NCI-H146 treated with DMSO at 0.1 percent for 48 hours (cell line): ENCODE data around the gene CYP4F12.

Source experiments
- DNase-seq: peaks from one replicate; lab custom pipeline; 2025; ENCODE audit not compliant: unreplicated experiment; lab: John Stamatoyannopoulos, UW

Gene CYP4F12

DNA sequence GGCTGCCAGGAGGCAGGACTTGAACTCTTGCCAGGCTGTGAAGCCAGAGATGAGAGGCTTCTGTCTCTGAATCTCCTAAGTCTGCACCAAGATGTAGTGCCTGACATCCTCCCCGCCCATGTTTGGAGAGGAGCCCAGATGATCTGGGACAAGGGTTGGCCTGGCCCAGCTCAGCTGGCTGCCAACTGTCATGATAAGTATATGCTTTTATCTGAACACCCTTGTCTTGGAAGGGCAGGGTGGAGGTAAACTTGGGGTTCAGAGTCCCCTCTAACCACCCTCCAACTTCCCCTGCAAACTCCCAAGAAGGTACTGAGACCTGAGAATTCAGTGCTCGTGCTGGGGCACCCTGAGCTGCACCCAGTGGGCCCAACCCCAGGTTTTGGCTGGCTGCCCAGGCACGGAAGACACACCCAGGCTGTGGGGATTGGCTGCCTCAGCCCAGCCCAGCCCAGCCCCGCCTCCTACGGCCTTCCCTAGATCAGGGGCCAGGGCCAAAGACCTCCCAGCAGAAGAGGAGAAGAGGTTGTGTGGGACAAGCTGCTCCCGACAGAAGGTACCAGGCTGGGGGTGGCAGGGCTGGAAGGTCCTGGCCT is at the start of gene CYP4F12:
Gene CYP4F12, plus strand, starts transcription at position 508 of the 596 bp plus-strand sequence. CDS start 443 bp downstream, outside the sequence.
- no peak for DNase-seq

- no peak for DNase-seq
These were observed 49.1 kb upstream of the CYP4F12 start for GRCh38 chr19:15623711-15624318.

DNA sequence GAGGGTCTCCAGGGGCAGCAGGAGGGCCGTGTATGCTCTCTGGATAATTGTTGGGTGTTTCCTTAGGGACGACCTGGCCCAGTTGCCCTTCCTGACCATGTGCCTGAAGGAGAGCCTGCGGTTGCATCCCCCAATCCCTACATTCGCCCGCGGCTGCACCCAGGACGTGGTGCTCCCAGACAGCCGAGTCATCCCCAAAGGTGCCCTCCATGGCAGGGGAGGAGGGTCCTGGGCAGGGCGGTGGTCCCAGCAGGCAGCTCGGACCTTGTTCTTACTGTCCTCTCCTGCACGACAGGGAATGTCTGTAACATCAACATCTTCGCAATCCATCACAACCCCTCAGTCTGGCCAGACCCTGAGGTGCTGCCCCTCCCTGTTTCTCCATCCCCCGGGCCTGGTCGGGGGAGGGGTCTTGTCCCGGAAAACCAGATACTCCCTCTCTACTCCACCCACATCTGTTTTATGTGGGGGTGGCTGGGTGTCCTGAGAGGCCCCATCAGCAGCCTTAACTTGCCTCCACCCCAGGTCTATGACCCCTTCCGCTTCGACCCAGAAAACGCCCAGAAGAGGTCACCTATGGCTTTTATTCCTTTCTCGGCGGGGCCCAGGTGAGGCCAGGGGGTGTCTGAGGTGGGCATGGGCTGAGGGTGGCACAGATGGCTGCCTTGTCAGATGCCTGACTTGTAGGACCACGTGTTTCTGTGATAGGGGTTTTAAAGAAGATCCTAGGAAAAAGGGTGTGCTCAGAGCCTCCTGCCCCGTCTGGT is 44.5 kb upstream of the CYP4F12 start:
- no peak for DNase-seq

GRCh38 chr19:15629003-15629880 is 43.6 kb upstream of the CYP4F12 start:
- peak; percentile 22 for DNase-seq

DNA sequence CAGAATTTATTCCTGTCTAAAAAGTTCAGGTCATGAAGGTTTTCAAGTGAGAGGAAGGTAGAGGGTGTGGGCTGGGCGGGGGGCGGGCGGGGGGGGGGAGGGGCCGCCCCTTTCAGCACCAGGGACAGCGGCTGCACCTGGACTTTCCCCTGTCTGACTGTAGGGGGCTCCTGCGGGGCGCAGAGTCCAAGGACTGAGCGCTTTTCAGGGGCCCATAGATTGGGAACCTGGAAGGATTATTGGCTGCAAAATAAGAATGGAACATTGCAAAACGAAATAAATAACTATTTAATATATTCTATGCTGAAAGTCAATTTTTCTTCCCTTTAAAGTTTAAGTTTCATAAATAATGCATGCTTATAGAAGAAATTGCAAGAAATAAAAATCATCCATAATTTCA is 41.1 kb upstream of the CYP4F12 start:
- no peak for DNase-seq

- DNase-seq = no peak
These were observed 39.6 kb upstream of the CYP4F12 start for GRCh38 chr19:15633082-15633835.

DNA sequence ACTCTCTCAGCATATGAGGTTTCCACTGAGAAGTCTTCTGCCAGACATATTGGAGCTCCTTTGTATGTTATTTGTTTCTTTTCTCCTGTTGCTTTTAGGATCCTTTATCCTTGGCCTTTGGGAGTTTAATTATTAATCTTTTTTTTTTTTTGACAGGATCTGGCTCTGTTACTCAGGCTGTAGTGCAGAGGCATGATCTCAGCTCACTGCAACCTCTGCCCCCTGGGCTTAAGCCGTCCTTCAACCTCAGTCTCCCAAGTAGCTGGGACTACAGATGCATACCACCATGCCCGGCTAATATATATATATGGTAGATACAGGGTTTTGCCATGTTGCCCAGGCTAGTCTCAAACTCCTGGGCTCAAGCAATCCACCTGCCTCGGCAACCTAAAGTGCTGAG is 38.8 kb upstream of the CYP4F12 start:
- DNase-seq = no peak

GRCh38 chr19:15635016-15635805 is 37.7 kb upstream of the CYP4F12 start:
- no peak for DNase-seq

DNA sequence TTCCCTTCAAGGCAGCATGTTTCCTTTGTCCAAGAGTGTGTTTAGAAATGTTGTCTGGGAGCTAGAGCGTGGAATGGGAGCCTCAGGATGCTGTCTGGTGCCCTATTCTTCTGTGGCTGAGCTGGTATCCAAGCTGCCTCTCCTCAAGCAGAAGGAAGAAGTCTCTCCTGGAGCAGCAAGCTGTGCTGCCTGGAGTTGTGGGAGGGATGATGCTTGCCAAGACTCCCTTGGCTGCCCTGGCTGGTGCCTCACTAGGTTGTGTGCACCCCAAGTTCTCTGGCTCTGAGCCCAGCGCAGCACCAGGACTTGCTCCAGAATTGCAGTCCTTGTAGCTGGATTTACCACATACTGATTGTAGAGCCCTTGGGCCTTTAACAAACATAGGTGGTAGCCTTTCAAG is 36.9 kb upstream of the CYP4F12 start:
- no peak for DNase-seq

GRCh38 chr19:15639596-15639995 is 33.3 kb upstream of the CYP4F12 start:
- DNase-seq = no peak

DNA sequence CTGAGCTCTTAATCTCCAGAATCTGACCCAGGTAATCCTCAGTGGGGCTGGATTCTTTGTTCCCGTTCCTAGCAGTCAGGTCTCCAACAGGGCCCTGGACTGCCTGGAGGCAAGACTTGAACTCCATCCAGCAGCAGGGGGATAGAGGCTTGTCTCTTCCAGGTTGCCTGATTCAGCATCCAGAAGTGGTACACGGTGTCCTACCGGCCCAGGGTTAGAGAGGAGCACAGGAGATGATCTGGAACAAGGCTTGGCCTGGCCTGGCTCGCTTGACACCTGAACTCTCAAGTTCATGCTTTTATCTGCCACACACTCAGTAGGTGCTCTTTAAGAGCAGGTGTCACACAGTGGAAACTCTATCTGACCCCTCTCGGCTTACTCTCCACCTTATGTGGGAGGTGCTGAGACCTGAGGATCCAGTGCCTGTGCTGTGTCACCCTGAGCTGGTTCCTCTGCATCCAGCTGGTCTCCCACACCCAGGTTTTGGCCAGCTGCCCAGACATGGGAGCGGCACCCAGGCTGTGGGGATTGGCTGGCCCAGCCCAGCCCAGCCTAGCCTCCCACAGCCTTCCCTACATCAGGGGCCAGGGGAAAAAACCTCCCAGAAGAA is 32.5 kb upstream of the CYP4F12 start, which contains the start of gene CYP4F3:
Gene CYP4F3, plus strand, starts transcription at position 604 of the 610 bp plus-strand sequence. CDS start 519 bp downstream, outside the sequence.
- DNase-seq = no peak

- DNase-seq = no peak
These were observed 31.8 kb upstream of the CYP4F12 start for GRCh38 chr19:15640904-15641597.

GRCh38 chr19:15641901-15642491 is 30.9 kb upstream of the CYP4F12 start:
- DNase-seq = no peak

DNA sequence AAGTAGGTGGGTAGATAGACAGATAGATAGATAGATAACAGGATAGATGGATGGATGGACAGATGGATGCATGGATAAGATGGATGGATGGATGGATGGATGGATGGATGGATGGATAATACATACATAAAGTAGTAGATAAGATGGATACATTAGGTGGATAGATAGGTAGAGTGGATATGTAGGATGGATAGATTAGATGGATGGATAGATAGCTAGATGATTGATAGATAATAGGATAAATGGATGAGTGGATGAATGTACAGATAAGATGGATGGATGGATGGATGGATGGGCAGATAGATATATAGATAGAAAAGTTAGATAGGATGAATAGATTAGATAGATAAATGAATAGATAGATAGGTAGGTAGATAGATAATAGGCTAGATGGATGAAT is 30.1 kb upstream of the CYP4F12 start:
- no peak for DNase-seq

- DNase-seq = no peak
These were observed 29.5 kb upstream of the CYP4F12 start for GRCh38 chr19:15643387-15643786.

- DNase-seq = no peak
These were observed 28.7 kb upstream of the CYP4F12 start for GRCh38 chr19:15644066-15644741.

DNA sequence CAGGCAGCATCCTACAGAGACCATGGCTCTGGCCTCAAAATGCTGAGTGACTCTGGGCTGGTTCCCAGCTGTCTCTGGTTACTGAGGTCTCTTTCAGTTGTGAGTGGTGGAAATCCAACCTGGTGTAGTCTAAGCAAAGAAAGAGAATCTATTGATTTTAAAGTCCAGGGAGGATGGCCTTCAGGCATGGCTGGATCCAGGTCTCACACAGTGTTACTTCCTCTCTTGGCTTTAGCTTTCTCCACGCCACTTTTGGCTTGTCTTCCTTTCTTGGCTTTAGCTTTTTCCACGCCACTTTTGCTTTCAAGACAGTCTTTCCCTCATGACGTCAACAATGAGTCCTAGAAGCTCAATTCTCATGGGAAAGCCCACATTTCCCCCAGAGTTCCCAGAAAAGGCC is 28.1 kb upstream of the CYP4F12 start:
- no peak for DNase-seq

- no peak for DNase-seq
These were observed 23.4 kb upstream of the CYP4F12 start for GRCh38 chr19:15649526-15649925.
